H9 (cell line): Measurements from ENCODE around the gene CHD6. TPM values are rescaled to one million over a fixed set of nuclear protein-coding genes. Genes with fewer than 3 reads are reported as not detected.

Experiments used
- DNase-seq: peaks from one replicate; pipeline ENCODE4 v3.0.0-alpha.2; 2017
- H2AFZ ChIP-seq: one replicate; pipeline ENCODE4 v1.6.1; 2013; ENCODE audit warnings: mild to moderate bottlenecking, low read length, control low read depth, moderate library complexity
- H2AK5ac ChIP-seq: 2 replicates; pipeline ENCODE4 v1.6.1; 2013; ENCODE audit warnings: low read length, control low read depth, mixed read lengths; ENCODE audit not compliant: insufficient read length
- H2BK120ac ChIP-seq: one replicate; pipeline ENCODE4 v1.6.1; 2013; ENCODE audit warnings: low read depth, mild to moderate bottlenecking, low read length, control low read depth, inconsistent platforms; ENCODE audit not compliant: poor library complexity, severe bottlenecking
- H2BK12ac ChIP-seq: 2 replicates; pipeline ENCODE4 v1.6.1; 2013; ENCODE audit warnings: low read length, control low read depth, mixed read lengths, low read depth; ENCODE audit not compliant: insufficient read length
- H2BK15ac ChIP-seq: 2 replicates; pipeline ENCODE4 v1.6.1; 2013; ENCODE audit warnings: low read depth, low read length, control low read depth
- H2BK20ac ChIP-seq: one replicate; pipeline ENCODE4 v1.6.1; 2013; ENCODE audit warnings: low read depth, mild to moderate bottlenecking, low read length, control low read depth, inconsistent platforms; ENCODE audit not compliant: poor library complexity, severe bottlenecking
- H2BK5ac ChIP-seq: 2 replicates; pipeline ENCODE4 v1.6.1; 2013; ENCODE audit warnings: low read length, control low read depth, mixed read lengths; ENCODE audit not compliant: insufficient read length
- H3K14ac ChIP-seq: 2 replicates; pipeline ENCODE4 v1.6.1; 2013; ENCODE audit warnings: low read length, control low read depth; ENCODE audit not compliant: insufficient read depth
- H3K18ac ChIP-seq: 2 replicates; pipeline ENCODE4 v1.6.1; 2013; ENCODE audit warnings: low read depth, mild to moderate bottlenecking, mixed read lengths, low read length, control low read depth; ENCODE audit not compliant: insufficient read length
- H3K23ac ChIP-seq: 2 replicates; pipeline ENCODE4 v1.6.1; 2013; ENCODE audit warnings: low read length, control low read depth, mixed read lengths, low read depth; ENCODE audit not compliant: insufficient read length
- H3K23me2 ChIP-seq: 2 replicates; pipeline ENCODE4 v1.6.1; 2013; ENCODE audit warnings: low read depth, mild to moderate bottlenecking, mixed read lengths, low read length, control low read depth; ENCODE audit not compliant: insufficient read length, poor library complexity, severe bottlenecking
- H3K27ac ChIP-seq: 2 replicates; pipeline ENCODE4 v1.5.1; 2013; ENCODE audit warnings: low read length, control low read depth, mixed read lengths, low read depth; ENCODE audit not compliant: insufficient read length
- H3K27me3 ChIP-seq: 2 replicates; pipeline ENCODE4 v1.6.1; 2013; ENCODE audit warnings: low read length, control low read depth, inconsistent platforms; ENCODE audit not compliant: insufficient read depth
- H3K4ac ChIP-seq: 2 replicates; pipeline ENCODE4 v1.6.1; 2013; ENCODE audit warnings: low read depth, mild to moderate bottlenecking, control low read depth, inconsistent platforms, low read length, moderate library complexity
- H3K4me1 ChIP-seq: 2 replicates; pipeline ENCODE4 v1.6.1; 2013; ENCODE audit warnings: low read length, control low read depth, inconsistent platforms; ENCODE audit not compliant: insufficient read depth
- H3K4me2 ChIP-seq: 2 replicates; pipeline ENCODE4 v1.6.1; 2013; ENCODE audit warnings: low read length, control low read depth, mixed read lengths; ENCODE audit not compliant: insufficient read length, insufficient read depth
- H3K56ac ChIP-seq: 2 replicates; pipeline ENCODE4 v1.6.1; 2013; ENCODE audit warnings: low read depth, mild to moderate bottlenecking, mixed read lengths, low read length, control low read depth; ENCODE audit not compliant: insufficient read length
- H3K79me1 ChIP-seq: 2 replicates; pipeline ENCODE4 v1.6.1; 2013; ENCODE audit warnings: low read depth, mild to moderate bottlenecking, moderate library complexity, low read length, control low read depth, inconsistent platforms; ENCODE audit not compliant: insufficient read depth, poor library complexity, severe bottlenecking
- H3K79me2 ChIP-seq: 2 replicates; pipeline ENCODE4 v1.6.1; 2013; ENCODE audit warnings: low read length, control low read depth, inconsistent platforms; ENCODE audit not compliant: insufficient read depth
- H3K9ac ChIP-seq: 2 replicates; pipeline ENCODE4 v1.6.1; 2013; ENCODE audit warnings: low read length, control low read depth, mixed read lengths; ENCODE audit not compliant: insufficient read length; ENCODE audit errors: extremely low read depth
- H3K9me3 ChIP-seq: one replicate; pipeline ENCODE4 v1.6.1; 2013; ENCODE audit warnings: low read depth, low read length, inconsistent platforms; ENCODE audit not compliant: control insufficient read depth
- H3T11ph ChIP-seq: one replicate; pipeline ENCODE4 v1.6.1; 2013; ENCODE audit warnings: mild to moderate bottlenecking, low read length, control low read depth, inconsistent platforms
- H4K20me1 ChIP-seq: one replicate; pipeline ENCODE4 v1.6.1; 2013; ENCODE audit not compliant: control insufficient read depth, insufficient read length, insufficient read depth
- H4K5ac ChIP-seq: 2 replicates; pipeline ENCODE4 v1.6.1; 2013; ENCODE audit warnings: low read depth, mild to moderate bottlenecking, mixed read lengths, low read length, control low read depth; ENCODE audit not compliant: insufficient read length
- H4K8ac ChIP-seq: replicated peaks from 2 replicates; pipeline ENCODE4 v1.6.1; 2013; ENCODE audit warnings: low read length, control low read depth, mixed read lengths, low read depth; ENCODE audit not compliant: insufficient read length
- H4K91ac ChIP-seq: 2 replicates; pipeline ENCODE4 v1.6.1; 2013; ENCODE audit warnings: low read depth, mild to moderate bottlenecking, moderate library complexity, mixed read lengths, low read length, control low read depth; ENCODE audit not compliant: insufficient read length
- H3K27ac Mint-ChIP-seq, 3 experiments: 2 replicates in 2 of 3; 3 replicates in 1 of 3; pipeline ENCODE4 v1.8.0; 2020 to 2021; ENCODE audit warnings: mixed read lengths in 3 of 3, mild to moderate bottlenecking in 1 of 3, moderate library complexity in 1 of 3
- H3K27me3 Mint-ChIP-seq: 2 replicates; pipeline ENCODE4 v1.8.0; 2021; ENCODE audit warnings: low read depth, mild to moderate bottlenecking, moderate library complexity, mixed read lengths
- H3K36me3 Mint-ChIP-seq, 3 experiments: 2 replicates in 2 of 3; 3 replicates in 1 of 3; pipeline ENCODE4 v1.8.0; 2020 to 2021; ENCODE audit warnings: low read depth in 3 of 3, mixed read lengths in 3 of 3; ENCODE audit not compliant: insufficient read depth in 1 of 3
- H3K4me1 Mint-ChIP-seq, 2 experiments: 2 replicates each; pipeline ENCODE4 v1.8.0; 2020; ENCODE audit warnings: mixed read lengths in 2 of 2
- H3K4me3 Mint-ChIP-seq, 2 experiments: 2 replicates in 1 of 2; 3 replicates in 1 of 2; pipeline ENCODE4 v1.8.0; 2020 to 2021; ENCODE audit warnings: mild to moderate bottlenecking in 2 of 2, mixed read lengths in 2 of 2, moderate library complexity in 1 of 2
- H3K9me3 Mint-ChIP-seq, 2 experiments: 2 replicates in 1 of 2; 3 replicates in 1 of 2; pipeline ENCODE4 v1.8.0; 2020; ENCODE audit warnings: mild to moderate bottlenecking in 2 of 2, mixed read lengths in 2 of 2, moderate library complexity in 1 of 2
- WGBS: extraction: QIAGEN DNeasy Blood & Tissue Kit; methylation state at CpG from one replicate; pipeline ENCODE4 v1.1.7; 2013; ENCODE audit warnings: missing lambda C conversion rate, low lambda C conversion rate, mixed read lengths; ENCODE audit not compliant: insufficient read length; ENCODE audit errors: extremely low coverage; 5-methylcytosine and 5-hydroxymethylcytosine counted together
- total RNA-seq: library from RNA; stranded (reverse); gene quantifications from 2 replicates; pipeline ENCODE4 v1.2.1, GENCODE V29; 2021
- TF ChIP-seq, protein P1 (sequence below): fragments of 200-600 bp; sonication (generic); conservative IDR thresholded peaks from 3 replicates; pipeline ENCODE4 v1.8.0; 2021; ENCODE audit warnings: antibody characterized with exemption, mild to moderate bottlenecking

Gene CHD6
- total RNA-seq, 1 experiment from 2014 or later: 51.5 TPM

DNA sequence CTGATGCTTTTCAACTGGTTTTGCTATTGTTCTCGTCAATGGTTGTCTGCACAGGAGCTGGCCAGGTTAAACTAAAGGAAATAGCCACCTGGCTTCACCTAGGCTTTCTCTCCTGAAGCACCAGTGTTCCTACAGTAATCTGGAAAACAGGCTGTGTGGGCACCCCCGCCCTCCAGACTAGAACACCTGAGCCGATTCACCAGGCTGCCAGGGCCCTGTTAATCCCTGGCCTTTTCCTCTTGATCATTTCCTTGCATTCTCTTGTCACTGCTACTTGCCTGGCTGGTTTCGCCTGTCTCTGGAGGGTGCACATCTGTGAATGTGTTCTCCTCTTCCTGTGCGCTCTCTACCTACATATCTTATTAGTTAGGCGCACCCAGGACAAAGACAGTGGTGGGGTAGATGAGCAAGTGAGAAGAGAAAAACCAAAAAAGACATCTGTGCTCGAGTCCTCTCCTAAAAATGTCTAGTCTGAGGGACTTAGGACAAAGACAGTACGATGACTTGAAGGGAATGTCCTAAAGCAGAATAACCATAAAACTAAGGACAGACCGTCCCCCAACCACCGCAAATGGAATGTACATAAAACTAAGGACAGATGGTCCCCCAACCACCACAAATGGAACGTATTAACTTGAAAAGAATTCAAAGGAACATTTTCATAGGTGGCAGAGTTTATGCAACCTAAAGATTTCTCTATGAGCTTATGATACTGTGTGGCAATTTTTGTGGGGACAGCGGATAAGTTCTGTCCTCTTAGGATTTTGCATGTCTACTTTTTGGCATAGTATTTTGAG lies 205.7 kb downstream of the CHD6 start:
- no peak for DNase-seq
- Histone ChIP-seq H3K4ac (no peak overlapping the region), H4K5ac (no peak overlapping the region), H3K79me1 (no peaks in the 10 kb centered on the region), H3K9ac (no peak overlapping the region), H3K27ac (no peak overlapping the region), H3K23me2 (no peaks in the 10 kb centered on the region), H3K56ac (no peak overlapping the region), H4K20me1 (no peaks in the 10 kb centered on the region), H2BK5ac (no peak overlapping the region), H3K14ac (no peak overlapping the region), H3K23ac (no peak overlapping the region), H4K91ac (no peak overlapping the region), H4K8ac (no peak overlapping the region), H3K79me2 (no peaks in the 10 kb centered on the region), H2AFZ (no peak overlapping the region), H3K27me3 (no peaks in the 10 kb centered on the region), H2BK15ac (no peak overlapping the region), H3K9me3 (no peaks in the 10 kb centered on the region), H3K18ac (no peak overlapping the region), H3K4me2 (no peak overlapping the region), H2BK20ac (no peak overlapping the region), H2BK12ac (no peak overlapping the region), H2BK120ac (no peak overlapping the region), H2AK5ac (no peak overlapping the region), H3K4me1 (no peaks in the 10 kb centered on the region), H3T11ph (no peak overlapping the region)
- H3K27ac Mint-ChIP-seq: no peak overlapping the region; a peak in 1 of 7 replicates
- H3K27me3 Mint-ChIP-seq: no peaks in the 10 kb centered on the region
- H3K4me1 Mint-ChIP-seq: no peaks in the 10 kb centered on the region
- TF ChIP-seq, protein P1, sequence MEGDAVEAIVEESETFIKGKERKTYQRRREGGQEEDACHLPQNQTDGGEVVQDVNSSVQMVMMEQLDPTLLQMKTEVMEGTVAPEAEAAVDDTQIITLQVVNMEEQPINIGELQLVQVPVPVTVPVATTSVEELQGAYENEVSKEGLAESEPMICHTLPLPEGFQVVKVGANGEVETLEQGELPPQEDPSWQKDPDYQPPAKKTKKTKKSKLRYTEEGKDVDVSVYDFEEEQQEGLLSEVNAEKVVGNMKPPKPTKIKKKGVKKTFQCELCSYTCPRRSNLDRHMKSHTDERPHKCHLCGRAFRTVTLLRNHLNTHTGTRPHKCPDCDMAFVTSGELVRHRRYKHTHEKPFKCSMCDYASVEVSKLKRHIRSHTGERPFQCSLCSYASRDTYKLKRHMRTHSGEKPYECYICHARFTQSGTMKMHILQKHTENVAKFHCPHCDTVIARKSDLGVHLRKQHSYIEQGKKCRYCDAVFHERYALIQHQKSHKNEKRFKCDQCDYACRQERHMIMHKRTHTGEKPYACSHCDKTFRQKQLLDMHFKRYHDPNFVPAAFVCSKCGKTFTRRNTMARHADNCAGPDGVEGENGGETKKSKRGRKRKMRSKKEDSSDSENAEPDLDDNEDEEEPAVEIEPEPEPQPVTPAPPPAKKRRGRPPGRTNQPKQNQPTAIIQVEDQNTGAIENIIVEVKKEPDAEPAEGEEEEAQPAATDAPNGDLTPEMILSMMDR: no peak
- no peak overlapping the region for H3K4me3 Mint-ChIP-seq
- H3K36me3 Mint-ChIP-seq: peaks cover 35 to 87% (median 86%) of the 10 kb centered on the region in 3 experiments
- no peaks in the 10 kb centered on the region for H3K9me3 Mint-ChIP-seq
- no CpG with 5 or more reads among the region's 12 CpGs for WGBS
